ENCODE data around the gene NQO2.
"Not testable (repeated sequence)": the region's sequence is repeated elsewhere in the genome, so short reads cannot be mapped to it uniquely, and the experiment has no call there.

The NQO2 gene

GRCh38 chr6:2993755-2994317 is 5.9 kb upstream of the NQO2 start:
- H3K4me1 ChIP-seq (ENCODE audit: control insufficient read depth, insufficient read depth, low read length), result peaks cover 14% of the 10 kb centered on the region
- H3K4me3 ChIP-seq (ENCODE audit: low read depth, low read length), result no peak overlapping the region
- no peaks in the 10 kb centered on the region for H3K27me3 ChIP-seq (ENCODE audit: control insufficient read depth, insufficient read depth, low read length)
- H3K9ac ChIP-seq (ENCODE audit: low read depth, low read length), result no peak overlapping the region
- no peaks in the 10 kb centered on the region for H3K9me3 ChIP-seq (ENCODE audit: control insufficient read depth, insufficient read depth, low read length)
- H3K36me3 ChIP-seq (ENCODE audit: control insufficient read depth, insufficient read depth, low read length), result no peaks in the 10 kb centered on the region

- H3K4me1 ChIP-seq (ENCODE audit: control insufficient read depth, insufficient read depth, low read length); H3K27me3 ChIP-seq (ENCODE audit: control insufficient read depth, insufficient read depth, low read length); H3K9me3 ChIP-seq (ENCODE audit: control insufficient read depth, insufficient read depth, low read length); H3K9ac ChIP-seq (ENCODE audit: low read depth, low read length); H3K36me3 ChIP-seq (ENCODE audit: control insufficient read depth, insufficient read depth, low read length): not testable (repeated sequence)
- peak overlapping the region; percentile 82 for H3K4me3 ChIP-seq (ENCODE audit: low read depth, low read length)
Measured at GRCh38 chr6:2998249-2998997, 1.3 kb upstream of the NQO2 start.

GRCh38 chr6:2998998-2999617 is 586 bp upstream of the NQO2 start:
- no peaks in the 10 kb centered on the region for H3K27me3 ChIP-seq (ENCODE audit: control insufficient read depth, insufficient read depth, low read length)
- peak overlapping the region; percentile 82 for H3K4me3 ChIP-seq (ENCODE audit: low read depth, low read length)
- peaks cover 2% of the 10 kb centered on the region for H3K36me3 ChIP-seq (ENCODE audit: control insufficient read depth, insufficient read depth, low read length)
- H3K9me3 ChIP-seq (ENCODE audit: control insufficient read depth, insufficient read depth, low read length), result no peaks in the 10 kb centered on the region
- H3K9ac ChIP-seq (ENCODE audit: low read depth, low read length), result no peak overlapping the region
- H3K4me1 ChIP-seq (ENCODE audit: control insufficient read depth, insufficient read depth, low read length), result peaks cover 4% of the 10 kb centered on the region

GRCh38 chr6:3001146-3001772 is 1.6 kb downstream of the NQO2 start:
- H3K4me1 ChIP-seq (ENCODE audit: control insufficient read depth, insufficient read depth, low read length), result peaks cover 6% of the 10 kb centered on the region
- H3K9me3 ChIP-seq (ENCODE audit: control insufficient read depth, insufficient read depth, low read length), result no peaks in the 10 kb centered on the region
- H3K27me3 ChIP-seq (ENCODE audit: control insufficient read depth, insufficient read depth, low read length), result no peaks in the 10 kb centered on the region
- H3K36me3 ChIP-seq (ENCODE audit: control insufficient read depth, insufficient read depth, low read length), result peaks cover 11% of the 10 kb centered on the region
- no peak overlapping the region for H3K9ac ChIP-seq (ENCODE audit: low read depth, low read length)
- no peak overlapping the region for H3K4me3 ChIP-seq (ENCODE audit: low read depth, low read length)

- Histone ChIP-seq H3K36me3 (ENCODE audit: control insufficient read depth, insufficient read depth, low read length) (peaks cover 15% of the 10 kb centered on the region), H3K27me3 (ENCODE audit: control insufficient read depth, insufficient read depth, low read length) (no peaks in the 10 kb centered on the region), H3K4me1 (ENCODE audit: control insufficient read depth, insufficient read depth, low read length) (peaks cover 9% of the 10 kb centered on the region), H3K9me3 (ENCODE audit: control insufficient read depth, insufficient read depth, low read length) (no peaks in the 10 kb centered on the region), H3K9ac (ENCODE audit: low read depth, low read length) (no peak overlapping the region), H3K4me3 (ENCODE audit: low read depth, low read length) (peak overlapping the region; percentile 3)
Measured at GRCh38 chr6:3001773-3002293, 2.1 kb downstream of the NQO2 start.

GRCh38 chr6:3003226-3003625 is 3.5 kb downstream of the NQO2 start:
- not testable (repeated sequence) for H3K4me3 ChIP-seq (ENCODE audit: low read depth, low read length); H3K9me3 ChIP-seq (ENCODE audit: control insufficient read depth, insufficient read depth, low read length); H3K9ac ChIP-seq (ENCODE audit: low read depth, low read length); H3K27me3 ChIP-seq (ENCODE audit: control insufficient read depth, insufficient read depth, low read length)
- Histone ChIP-seq H3K4me1 (ENCODE audit: control insufficient read depth, insufficient read depth, low read length) (peaks cover 13% of the 10 kb centered on the region), H3K36me3 (ENCODE audit: control insufficient read depth, insufficient read depth, low read length) (peaks cover 19% of the 10 kb centered on the region)

GRCh38 chr6:3005077-3005476 is 5.4 kb downstream of the NQO2 start:
- Histone ChIP-seq H3K4me3 (ENCODE audit: low read depth, low read length) (no peak overlapping the region), H3K9ac (ENCODE audit: low read depth, low read length) (no peak overlapping the region), H3K36me3 (ENCODE audit: control insufficient read depth, insufficient read depth, low read length) (peaks cover 21% of the 10 kb centered on the region), H3K9me3 (ENCODE audit: control insufficient read depth, insufficient read depth, low read length) (peaks cover under 1% of the 10 kb centered on the region), H3K4me1 (ENCODE audit: control insufficient read depth, insufficient read depth, low read length) (peaks cover 13% of the 10 kb centered on the region), H3K27me3 (ENCODE audit: control insufficient read depth, insufficient read depth, low read length) (no peaks in the 10 kb centered on the region)

- no peak overlapping the region for H3K4me3 ChIP-seq (ENCODE audit: low read depth, low read length)
- H3K36me3 ChIP-seq (ENCODE audit: control insufficient read depth, insufficient read depth, low read length), result peaks cover 29% of the 10 kb centered on the region
- H3K9me3 ChIP-seq (ENCODE audit: control insufficient read depth, insufficient read depth, low read length), result peaks cover 8% of the 10 kb centered on the region
- no peak overlapping the region for H3K9ac ChIP-seq (ENCODE audit: low read depth, low read length)
- H3K27me3 ChIP-seq (ENCODE audit: control insufficient read depth, insufficient read depth, low read length), result no peaks in the 10 kb centered on the region
- peaks cover 13% of the 10 kb centered on the region for H3K4me1 ChIP-seq (ENCODE audit: control insufficient read depth, insufficient read depth, low read length)
Measured at GRCh38 chr6:3005874-3006273, 6.2 kb downstream of the NQO2 start.

GRCh38 chr6:3006476-3006875 is 6.8 kb downstream of the NQO2 start:
- Histone ChIP-seq H3K4me3 (ENCODE audit: low read depth, low read length) (no peak overlapping the region), H3K27me3 (ENCODE audit: control insufficient read depth, insufficient read depth, low read length) (no peaks in the 10 kb centered on the region), H3K9me3 (ENCODE audit: control insufficient read depth, insufficient read depth, low read length) (peaks cover 13% of the 10 kb centered on the region), H3K36me3 (ENCODE audit: control insufficient read depth, insufficient read depth, low read length) (peaks cover 35% of the 10 kb centered on the region), H3K9ac (ENCODE audit: low read depth, low read length) (no peak overlapping the region), H3K4me1 (ENCODE audit: control insufficient read depth, insufficient read depth, low read length) (peaks cover 10% of the 10 kb centered on the region)

GRCh38 chr6:3007571-3007970 is 7.9 kb downstream of the NQO2 start:
- peaks cover 9% of the 10 kb centered on the region for H3K4me1 ChIP-seq (ENCODE audit: control insufficient read depth, insufficient read depth, low read length)
- H3K36me3 ChIP-seq (ENCODE audit: control insufficient read depth, insufficient read depth, low read length), result peaks cover 46% of the 10 kb centered on the region
- H3K4me3 ChIP-seq (ENCODE audit: low read depth, low read length), result no peak overlapping the region
- H3K27me3 ChIP-seq (ENCODE audit: control insufficient read depth, insufficient read depth, low read length), result no peaks in the 10 kb centered on the region
- peaks cover 15% of the 10 kb centered on the region for H3K9me3 ChIP-seq (ENCODE audit: control insufficient read depth, insufficient read depth, low read length)
- H3K9ac ChIP-seq (ENCODE audit: low read depth, low read length), result no peak overlapping the region

- H3K36me3 ChIP-seq (ENCODE audit: control insufficient read depth, insufficient read depth, low read length), result peaks cover 50% of the 10 kb centered on the region
- H3K4me1 ChIP-seq (ENCODE audit: control insufficient read depth, insufficient read depth, low read length); H3K9ac ChIP-seq (ENCODE audit: low read depth, low read length); H3K27me3 ChIP-seq (ENCODE audit: control insufficient read depth, insufficient read depth, low read length); H3K4me3 ChIP-seq (ENCODE audit: low read depth, low read length): not testable (repeated sequence)
- H3K9me3 ChIP-seq (ENCODE audit: control insufficient read depth, insufficient read depth, low read length), result peaks cover 15% of the 10 kb centered on the region
Measured at GRCh38 chr6:3008712-3009265, 9.1 kb downstream of the NQO2 start.

Measured in iPS-15b (cell line).